Measurements from ENCODE around the gene RNF220. TPM values are rescaled to one million over a fixed set of nuclear protein-coding genes. Genes with fewer than 3 reads are reported as not detected.

RNF220 gene
- total and polyA plus RNA-seq, 2 of the 13 experiments (the other 11 are each of a cell fraction or from before 2014, with no cell fraction given): 48.2 to 72.1 TPM

- TF ChIP-seq ZNF607 (CRISPR knock-in tag; IDR thresholded peaks at IDR 0.05; ENCODE audit: borderline replicate concordance): no peak
- TF ChIP-seq ZNF552 (CRISPR knock-in tag; IDR thresholded peaks at IDR 0.05; ENCODE audit: borderline replicate concordance): no peak
- no peak for TF ChIP-seq MTF2 (CRISPR knock-in tag; IDR thresholded peaks at IDR 0.05; ENCODE audit: borderline replicate concordance)
- no peak for TF ChIP-seq HNRNPH1 (optimal IDR thresholded peaks at IDR 0.05; ENCODE audit: low read depth, low read length)
- TF ChIP-seq PHF5A (CRISPR knock-in tag; IDR thresholded peaks at IDR 0.05; ENCODE audit: low read depth, unreplicated experiment): no peak
- TF ChIP-seq ZSCAN12 (CRISPR knock-in tag; IDR thresholded peaks at IDR 0.05): no peak
- no peak for TF ChIP-seq ZKSCAN8 (CRISPR knock-in tag; IDR thresholded peaks at IDR 0.05; ENCODE audit: borderline replicate concordance)
- no peak for TF ChIP-seq ZBTB38 (CRISPR knock-in tag; IDR thresholded peaks at IDR 0.05)
- TF ChIP-seq NFE2L2 (IDR thresholded peaks at IDR 0.05; ENCODE audit: low read length): no peak
- TF ChIP-seq JDP2 (CRISPR knock-in tag; IDR thresholded peaks at IDR 0.05; ENCODE audit: borderline replicate concordance): no peak
- no peak for TF ChIP-seq ZNF138 (CRISPR knock-in tag; IDR thresholded peaks at IDR 0.05; ENCODE audit: low read depth)
- TF ChIP-seq MAZ (IDR thresholded peaks at IDR 0.05; ENCODE audit: borderline replicate concordance, low read depth, low read length): no peak
- no peak for TF ChIP-seq MAZ (CRISPR knock-in tag; IDR thresholded peaks at IDR 0.05; ENCODE audit: low read depth)
- TF ChIP-seq HOXA3 (CRISPR knock-in tag; IDR thresholded peaks at IDR 0.05): peak; percentile 32; the same call in 1 of the 2 replicates
- TF ChIP-seq STAT5B (CRISPR knock-in tag; IDR thresholded peaks at IDR 0.05): no peak
- no peak for TF ChIP-seq ZNF841 (CRISPR knock-in tag; IDR thresholded peaks at IDR 0.05; ENCODE audit: borderline replicate concordance)
- no peak for TF ChIP-seq ZMAT5 (CRISPR knock-in tag; IDR thresholded peaks at IDR 0.05; ENCODE audit: borderline replicate concordance, low read depth)
- no peak for TF ChIP-seq IRF1 (CRISPR knock-in tag; IDR thresholded peaks at IDR 0.05; ENCODE audit: low read depth)
- no peak for TF ChIP-seq MEIS1 (CRISPR knock-in tag; IDR thresholded peaks at IDR 0.05; ENCODE audit: borderline replicate concordance)
- no peak for TF ChIP-seq ZNF235 (CRISPR knock-in tag; IDR thresholded peaks at IDR 0.05; ENCODE audit: borderline replicate concordance)
- no peak for TF ChIP-seq ZNF670 (CRISPR knock-in tag; IDR thresholded peaks at IDR 0.05; ENCODE audit: borderline replicate concordance)
- no peak for TF ChIP-seq KAT7 (CRISPR knock-in tag; IDR thresholded peaks at IDR 0.05; ENCODE audit: borderline replicate concordance)
- TF ChIP-seq ETS1 (CRISPR knock-in tag; IDR thresholded peaks at IDR 0.05): no peak
- no peak for TF ChIP-seq IRF9 (CRISPR knock-in tag; IDR thresholded peaks at IDR 0.05; ENCODE audit: borderline replicate concordance)
- no peak for TF ChIP-seq MATR3 (CRISPR knock-in tag; IDR thresholded peaks at IDR 0.05)
- 0 out of 3 replicates have a peak, but pooled peaks have one; percentile 16 for TF ChIP-seq MXI1 (IDR thresholded peaks at IDR 0.05; ENCODE audit: borderline replicate concordance, low read depth, low read length)
- no peak for TF ChIP-seq ZNF446 (CRISPR knock-in tag; IDR thresholded peaks at IDR 0.05)
- no peak for TF ChIP-seq ZNF451 (CRISPR knock-in tag; IDR thresholded peaks at IDR 0.05)
- TF ChIP-seq ZNF784 (CRISPR knock-in tag; IDR thresholded peaks at IDR 0.05; ENCODE audit: borderline replicate concordance): no peak
These were observed 296.1 kb downstream of the RNF220 start (continued) for GRCh38 chr1:44701141-44701573.
